NOMO-1 treated with dmso at 0.1 percent for 144 hours (cell line): ENCODE measurements around the gene ZC3H4.
"Not testable (repeated sequence)": the region's sequence is repeated elsewhere in the genome, so short reads cannot be mapped to it uniquely, and the experiment has no call there.

Experiments used
- DNase-seq: peaks from one replicate; lab custom pipeline; 2025; ENCODE audit not compliant: unreplicated experiment; lab: John Stamatoyannopoulos, UW

Gene ZC3H4

GRCh38 chr19:47086280-47086679, 27.3 kb downstream of the ZC3H4 start:
- DNase-seq = no peak

- DNase-seq = no peak
Measured at GRCh38 chr19:47084879-47085439, 28.6 kb downstream of the ZC3H4 start.

GRCh38 chr19:47082493-47082892, 31.1 kb downstream of the ZC3H4 start:
- no peak for DNase-seq

GRCh38 chr19:47081095-47081494, 32.5 kb downstream of the ZC3H4 start:
- DNase-seq = no peak

GRCh38 chr19:47078351-47078750, 35.2 kb downstream of the ZC3H4 start:
- DNase-seq = not testable (repeated sequence)

GRCh38 chr19:47075941-47076340, 37.6 kb downstream of the ZC3H4 start:
- DNase-seq = no peak

GRCh38 chr19:47075179-47075810, 38.3 kb downstream of the ZC3H4 start:
- peak; percentile 29 for DNase-seq

GRCh38 chr19:47074621-47075020, 39.0 kb downstream of the ZC3H4 start:
- no peak for DNase-seq

GRCh38 chr19:47073574-47073973, 40.0 kb downstream of the ZC3H4 start:
- no peak for DNase-seq

- no peak for DNase-seq
Measured at GRCh38 chr19:47072323-47072722, 41.3 kb downstream of the ZC3H4 start.

- no peak for DNase-seq
Measured at GRCh38 chr19:47071731-47072130, 41.8 kb downstream of the ZC3H4 start.

GRCh38 chr19:47070756-47071155, 42.8 kb downstream of the ZC3H4 start:
- no peak for DNase-seq

GRCh38 chr19:47069795-47070194, 43.8 kb downstream of the ZC3H4 start:
- DNase-seq = no peak

- DNase-seq = no peak
Measured at GRCh38 chr19:47068876-47069406, 44.6 kb downstream of the ZC3H4 start.

GRCh38 chr19:47068246-47068645, 45.3 kb downstream of the ZC3H4 start:
- no peak for DNase-seq

GRCh38 chr19:47067215-47067847, 46.2 kb downstream of the ZC3H4 start:
- no peak for DNase-seq

GRCh38 chr19:47066376-47067214, 47.0 kb downstream of the ZC3H4 start:
- DNase-seq = no peak

GRCh38 chr19:47065242-47065641, 48.3 kb downstream of the ZC3H4 start:
- no peak for DNase-seq

GRCh38 chr19:47063874-47064273, 49.7 kb downstream of the ZC3H4 start:
- no peak for DNase-seq

- no peak for DNase-seq
Measured at GRCh38 chr19:47058621-47059022, 55.0 kb downstream of the ZC3H4 start.

- no peak for DNase-seq
Measured at GRCh38 chr19:47057328-47057727, 56.2 kb downstream of the ZC3H4 start.
